ENCODE data around the gene TTLL12. TPM values are rescaled to one million over a fixed set of nuclear protein-coding genes. Genes with fewer than 3 reads are reported as not detected.
A peak's percentile ranks its signal among the peaks of the same experiment; 100 is the strongest.

The TTLL12 gene
- total RNA-seq, 1 experiment from 2014 or later, result 46.4 TPM

- peaks cover 29% of the 10 kb centered on the region for H3K4me1 Mint-ChIP-seq (ENCODE audit: low read depth, unreplicated experiment)
- Histone ChIP-seq H3K9me3 (no peaks in the 10 kb centered on the region), H3K36me3 (ENCODE audit: control insufficient read depth, insufficient read depth, low read length) (no peaks in the 10 kb centered on the region), H3K27me3 (replicated peaks; ENCODE audit: control insufficient read depth, insufficient read depth, low read length) (no peaks in the 10 kb centered on the region), H3K4me1 (peaks cover 50% of the 10 kb centered on the region), H3K4me3 (ENCODE audit: low read depth, low read length) (no peak overlapping the region)
- peak overlapping the region; percentile 92 for H3K27ac Mint-ChIP-seq (ENCODE audit: unreplicated experiment)
- CTCF ChIA-PET, result interaction anchor here (1.2 kb wide), 1 partner anchor 102 kb away, joined by 5 read pairs; no protein-coding TSS in a partner anchor
- peak; percentile 71 to 85 for DNase-seq
- H3K4me3 Mint-ChIP-seq (ENCODE audit: unreplicated experiment), result peak overlapping the region; percentile 50
- intact Hi-C loops (cut with micrococcal nuclease; ENCODE audit: unreplicated experiment), result no loop called here
- peaks cover 53% of the 10 kb centered on the region for H3K36me3 Mint-ChIP-seq (ENCODE audit: insufficient read depth, unreplicated experiment)
- no TSS peak for BruUV-seq (replicated peaks)
- POLR2A ChIA-PET, result interaction anchor here (0.6 kb wide), 1 partner anchor 16 kb away, joined by 3 read pairs; no protein-coding TSS in a partner anchor
- H3K9me3 Mint-ChIP-seq (ENCODE audit: unreplicated experiment), result no peaks in the 10 kb centered on the region
- no peak for TF ChIP-seq CTCF (IDR thresholded peaks at IDR 0.05; ENCODE audit: insufficient read depth in 1 of 2, low read depth in 1 of 2, low read length in 1 of 2, severe bottlenecking in 1 of 2, unreplicated experiment in 1 of 2)
- H3K27me3 Mint-ChIP-seq (ENCODE audit: insufficient read depth, unreplicated experiment), result no peaks in the 10 kb centered on the region
Measured at GRCh38 chr22:43126501-43127165, 60.3 kb downstream of the TTLL12 start.

- Histone ChIP-seq H3K4me3 (ENCODE audit: low read depth, low read length) (no peak overlapping the region), H3K36me3 (ENCODE audit: control insufficient read depth, insufficient read depth, low read length) (no peaks in the 10 kb centered on the region; the same call in 1 of the 2 replicates), H3K9me3 (no peaks in the 10 kb centered on the region), H3K27me3 (replicated peaks; ENCODE audit: control insufficient read depth, insufficient read depth, low read length) (no peaks in the 10 kb centered on the region), H3K4me1 (no peaks in the 10 kb centered on the region; the same call in 1 of the 2 replicates)
- intact Hi-C loops (cut with micrococcal nuclease; ENCODE audit: unreplicated experiment), result no loop called here
- Mint-ChIP-seq H3K4me3 (ENCODE audit: unreplicated experiment) (no peak overlapping the region), H3K9me3 (ENCODE audit: unreplicated experiment) (no peaks in the 10 kb centered on the region), H3K36me3 (ENCODE audit: insufficient read depth, unreplicated experiment) (peaks cover 19% of the 10 kb centered on the region), H3K27me3 (ENCODE audit: insufficient read depth, unreplicated experiment) (no peaks in the 10 kb centered on the region), H3K4me1 (ENCODE audit: low read depth, unreplicated experiment) (no peaks in the 10 kb centered on the region), H3K27ac (ENCODE audit: unreplicated experiment) (no peak overlapping the region)
- TF ChIP-seq CTCF (IDR thresholded peaks at IDR 0.05; ENCODE audit: insufficient read depth in 1 of 2, low read depth in 1 of 2, low read length in 1 of 2, severe bottlenecking in 1 of 2, unreplicated experiment in 1 of 2), result no peak
- no peak for DNase-seq
- ChIA-PET CTCF (no interaction called here), POLR2A (no interaction called here)
- no TSS peak for BruUV-seq (replicated peaks)
Measured at GRCh38 chr22:43118953-43119458, 67.9 kb downstream of the TTLL12 start.

- BruUV-seq (replicated peaks), result no TSS peak
- intact Hi-C loops (cut with micrococcal nuclease; ENCODE audit: unreplicated experiment), result no loop called here
- TF ChIP-seq CTCF (IDR thresholded peaks at IDR 0.05; ENCODE audit: insufficient read depth in 1 of 2, low read depth in 1 of 2, low read length in 1 of 2, severe bottlenecking in 1 of 2, unreplicated experiment in 1 of 2), result no peak
- no peaks in the 10 kb centered on the region for H3K27me3 Mint-ChIP-seq (ENCODE audit: insufficient read depth, unreplicated experiment)
- H3K4me3 Mint-ChIP-seq (ENCODE audit: unreplicated experiment), result no peak overlapping the region
- CTCF ChIA-PET, result interaction anchor here (0.6 kb wide), 1 partner anchor 315 kb away, joined by 3 read pairs; no protein-coding TSS in a partner anchor
- H3K36me3 Mint-ChIP-seq (ENCODE audit: insufficient read depth, unreplicated experiment), result peaks cover 11% of the 10 kb centered on the region
- POLR2A ChIA-PET, result no interaction called here
- Histone ChIP-seq H3K4me1 (no peaks in the 10 kb centered on the region; the same call in 1 of the 2 replicates), H3K36me3 (ENCODE audit: control insufficient read depth, insufficient read depth, low read length) (no peaks in the 10 kb centered on the region; the same call in 1 of the 2 replicates), H3K9me3 (no peaks in the 10 kb centered on the region), H3K27me3 (replicated peaks; ENCODE audit: control insufficient read depth, insufficient read depth, low read length) (no peaks in the 10 kb centered on the region), H3K4me3 (ENCODE audit: low read depth, low read length) (no peak overlapping the region)
- no peaks in the 10 kb centered on the region for H3K4me1 Mint-ChIP-seq (ENCODE audit: low read depth, unreplicated experiment)
- DNase-seq, result no peak
- no peaks in the 10 kb centered on the region for H3K9me3 Mint-ChIP-seq (ENCODE audit: unreplicated experiment)
- no peak overlapping the region for H3K27ac Mint-ChIP-seq (ENCODE audit: unreplicated experiment)
Measured at GRCh38 chr22:43118024-43118849, 68.7 kb downstream of the TTLL12 start.
